Stimulated activated CD4-positive, alpha-beta T cell treated with anti-CD3 and anti-CD28 coated beads, Interleukin-4, amount 100 ng/mL, for 48 hours (primary cell): ENCODE measurements around the gene ITPR1.
A peak's percentile ranks its signal among the peaks of the same experiment; 100 is the strongest.

Experiments
- DNase-seq, 2 donors: peaks; one replicate each; pipeline ENCODE4 v3.0.0-alpha.2; 2020; ENCODE audit warnings: low read depth in 2 of 2

The ITPR1 gene

DNA sequence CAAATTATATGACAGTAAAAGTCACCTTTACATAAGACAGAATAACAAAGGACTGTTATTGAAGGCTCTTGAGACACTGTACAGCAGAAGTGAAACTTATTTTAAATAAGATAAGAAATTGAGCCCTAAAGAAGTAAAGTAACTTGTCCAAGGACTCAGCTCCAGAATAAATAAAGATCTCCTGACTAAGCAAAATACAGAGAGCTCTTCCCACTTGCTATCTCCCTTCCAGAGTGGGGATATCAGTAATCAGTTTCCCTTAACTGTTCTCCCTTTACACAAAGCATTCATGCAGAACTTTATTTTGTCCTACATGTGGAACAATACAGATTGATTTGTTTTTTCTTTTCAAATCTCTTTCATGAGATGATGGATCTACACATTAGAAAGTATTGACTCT lies 356.6 kb downstream of the ITPR1 start:
- DNase-seq, result no peak

DNA sequence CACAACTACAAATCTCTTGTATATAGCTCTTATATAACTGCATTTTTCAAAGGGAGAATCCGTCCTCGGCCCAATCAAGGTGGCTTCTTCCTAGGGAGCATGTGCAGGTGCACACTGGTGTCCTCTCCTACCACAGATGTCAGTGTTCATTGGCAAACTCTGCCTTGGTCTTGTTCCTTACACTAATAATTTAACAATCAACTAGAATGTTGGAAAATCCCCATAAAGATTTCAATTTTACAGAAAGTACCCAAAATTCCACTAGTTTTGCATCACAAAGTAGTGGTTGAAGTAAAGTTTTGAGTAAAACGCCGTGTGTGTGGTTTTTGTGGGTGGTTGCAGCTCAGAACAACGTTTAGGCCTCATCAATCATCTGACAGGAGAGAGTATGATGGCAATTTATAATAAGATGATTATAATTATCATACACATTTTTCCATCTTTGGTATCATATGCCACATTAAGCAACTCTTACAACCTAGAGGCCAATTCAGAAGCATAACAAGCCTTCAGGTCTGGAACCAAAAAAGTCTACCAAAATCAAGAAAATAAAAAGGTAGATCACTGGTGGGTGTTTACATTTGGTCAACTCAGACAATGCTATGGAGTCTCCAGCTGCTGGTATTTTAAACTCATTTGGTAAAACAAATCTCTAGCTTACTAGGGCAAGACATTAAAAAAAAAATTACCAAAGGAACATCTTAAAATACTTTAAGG lies 357.2 kb downstream of the ITPR1 start:
- DNase-seq, result peak in 1 of 2 donors; percentile 56

DNA sequence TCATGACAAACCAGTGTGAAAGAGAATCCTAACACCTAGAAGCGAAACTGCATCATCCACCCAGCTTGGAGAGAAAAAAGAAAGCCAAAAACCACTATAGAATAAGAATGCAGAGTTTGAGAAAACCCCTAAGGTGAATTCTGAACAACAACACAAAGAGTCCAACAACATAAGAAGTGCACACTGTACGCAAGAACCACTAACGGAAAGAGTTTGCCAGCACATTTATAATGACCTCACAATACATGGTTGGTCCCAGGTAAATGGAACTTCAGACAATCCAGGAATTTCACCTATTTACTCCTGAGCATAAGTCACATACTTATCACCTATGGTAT lies 357.7 kb downstream of the ITPR1 start:
- DNase-seq, result no peak

DNA sequence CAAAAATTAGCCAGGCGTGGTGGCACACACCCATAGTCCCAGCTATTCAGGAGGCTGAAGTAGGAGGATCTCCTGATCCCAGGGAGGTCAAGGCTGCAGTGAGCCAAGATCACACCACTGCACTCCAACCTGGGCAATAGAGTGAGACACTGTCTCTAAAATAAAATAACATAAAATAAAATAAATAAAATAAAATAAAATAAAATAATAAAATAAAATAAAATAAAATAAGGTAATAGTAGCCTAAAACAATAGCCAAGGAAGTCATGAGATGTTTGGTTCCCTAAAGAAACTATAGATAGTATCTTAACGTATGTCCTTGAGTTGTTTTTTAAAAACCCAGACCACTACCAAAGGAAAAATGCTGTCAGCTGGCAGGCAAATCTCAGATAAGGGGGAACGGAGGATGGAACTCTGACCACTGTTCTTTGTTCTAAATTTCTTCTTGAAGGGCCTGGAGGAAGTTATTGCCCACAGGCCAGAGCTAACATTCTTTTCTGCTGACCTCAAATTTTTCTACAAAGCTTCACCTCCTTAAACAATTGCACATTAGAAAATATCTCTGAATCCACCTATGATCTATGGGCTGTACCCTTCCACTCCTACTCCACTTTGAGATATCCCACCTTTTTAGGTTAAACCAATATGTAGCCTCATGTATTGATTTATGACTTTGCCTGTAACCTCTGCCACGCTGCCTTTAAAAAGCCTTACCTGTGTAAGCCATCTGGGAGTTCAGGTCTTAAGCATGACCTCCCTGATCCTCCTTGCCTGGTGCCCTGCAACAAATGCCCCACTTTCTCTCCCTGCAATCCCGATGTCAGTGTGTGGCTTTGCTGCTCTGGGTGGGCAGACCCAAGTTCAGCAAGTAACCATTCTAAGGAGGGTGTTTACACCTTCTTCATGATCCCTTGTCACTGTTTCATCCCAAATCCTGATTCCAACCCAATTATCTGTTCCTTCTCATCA lies 359.9 kb downstream of the ITPR1 start:
- DNase-seq, result no peak

DNA sequence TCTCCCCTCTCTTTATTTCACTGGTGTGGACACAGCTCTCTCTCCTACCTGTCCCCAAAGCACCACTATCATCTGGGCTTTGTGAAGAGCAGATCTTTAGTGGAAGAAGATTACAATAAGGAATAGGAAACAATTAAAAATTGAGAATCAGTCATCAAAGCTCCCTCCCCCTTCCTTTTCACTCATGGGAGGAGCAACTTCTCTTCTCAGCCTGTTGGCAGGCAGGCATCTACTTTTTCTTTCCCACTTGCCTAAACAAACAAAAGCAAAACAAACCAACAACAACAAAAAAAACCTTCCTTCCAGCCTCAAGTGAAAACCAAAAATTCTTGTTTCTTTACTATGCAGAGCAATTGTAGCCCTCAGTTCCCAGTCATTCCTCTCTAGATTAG lies 360.6 kb downstream of the ITPR1 start:
- DNase-seq, result no peak

DNA sequence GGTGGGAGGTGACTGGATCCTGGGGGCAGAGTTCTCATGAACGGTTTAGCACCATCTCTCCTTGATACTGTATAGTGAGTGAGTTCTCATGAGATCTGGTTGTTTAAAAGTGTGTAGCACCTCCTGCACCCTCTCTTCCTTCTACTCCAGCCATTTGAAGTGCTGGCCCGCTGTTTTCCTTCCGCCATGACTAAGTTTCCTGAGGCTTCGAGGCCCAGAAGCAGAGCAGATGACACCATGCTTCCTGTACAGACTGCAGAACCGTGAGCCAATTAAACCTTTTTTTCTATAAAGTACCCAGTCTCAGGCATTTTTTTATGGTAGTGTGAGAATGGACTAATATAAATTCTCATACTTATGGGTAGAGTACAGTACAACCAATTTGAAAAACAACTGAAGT lies 362.5 kb downstream of the ITPR1 start:
- no peak for DNase-seq

DNA sequence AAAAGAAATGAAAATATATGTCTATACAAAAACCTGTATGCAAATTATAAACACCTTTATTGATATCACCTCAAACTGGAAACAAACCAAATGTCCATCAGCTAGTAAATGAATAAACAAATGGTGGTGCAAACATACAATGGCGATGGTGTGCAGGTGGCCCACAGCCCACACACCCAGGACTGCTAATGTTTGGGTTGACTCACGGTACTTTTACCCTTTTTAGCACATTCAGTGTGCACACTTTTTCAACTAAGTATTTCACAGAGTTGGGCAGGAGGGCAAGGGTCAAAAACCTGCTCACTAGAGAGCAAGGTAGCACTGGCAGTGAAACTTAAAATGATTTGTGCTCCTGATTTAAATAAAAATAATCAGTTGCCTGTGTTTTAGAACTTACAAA lies 363.0 kb downstream of the ITPR1 start:
- no peak for DNase-seq

DNA sequence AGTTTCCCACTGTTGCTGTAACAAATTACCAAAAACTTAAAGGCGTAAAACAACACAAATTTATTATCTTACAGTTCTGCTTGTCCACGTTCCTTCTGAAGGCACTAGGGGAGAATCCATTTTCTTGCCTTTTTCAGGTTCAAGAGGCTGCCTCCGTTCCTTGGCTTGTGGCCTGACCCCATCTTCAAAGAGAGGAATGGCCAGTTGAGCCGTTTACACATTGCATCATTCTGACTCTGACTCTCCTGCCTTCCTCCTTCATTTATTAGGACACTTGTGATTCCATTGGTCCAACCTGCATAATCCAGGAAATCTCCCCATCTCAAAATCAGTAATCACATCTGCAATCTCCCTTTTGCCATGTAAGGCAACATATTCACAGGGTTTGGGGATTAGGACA lies 363.4 kb downstream of the ITPR1 start:
- no peak for DNase-seq

DNA sequence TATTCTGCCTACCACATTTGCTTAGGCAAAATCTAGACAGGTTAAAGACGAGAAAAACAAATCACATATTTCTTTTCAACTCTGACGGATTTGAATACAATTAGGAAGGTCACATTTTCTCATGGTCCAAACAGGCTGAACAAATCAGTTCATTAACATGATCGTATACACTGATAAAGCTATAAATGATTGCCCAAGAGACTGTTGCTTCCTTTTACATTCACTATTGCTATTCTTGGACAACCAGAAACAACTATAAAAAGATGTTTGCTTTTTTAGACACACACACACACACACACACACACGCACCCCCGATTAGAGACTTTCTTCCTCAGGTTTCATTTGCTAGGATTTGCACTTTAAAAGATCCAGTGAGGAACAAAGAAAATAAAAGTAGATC lies 363.8 kb downstream of the ITPR1 start:
- DNase-seq, result no peak

DNA sequence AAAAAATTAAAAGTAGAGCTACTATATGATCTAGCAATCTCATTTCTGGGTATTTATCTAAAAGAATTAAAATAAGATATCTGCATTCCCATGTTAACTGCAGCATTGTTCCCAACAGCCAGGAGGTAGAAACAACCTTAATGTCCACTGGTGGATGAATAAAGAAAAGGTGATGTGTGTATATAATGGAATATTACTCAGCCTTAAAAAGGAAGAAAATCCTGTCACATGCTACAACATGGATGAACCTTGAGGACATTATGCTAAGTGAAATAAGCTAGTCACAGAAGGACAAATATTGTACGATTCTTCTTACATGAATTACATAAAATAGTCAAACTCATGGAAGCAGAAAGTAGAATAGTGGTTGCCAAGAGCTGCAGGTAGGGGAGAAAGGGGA lies 366.6 kb downstream of the ITPR1 start:
- DNase-seq, result no peak

DNA sequence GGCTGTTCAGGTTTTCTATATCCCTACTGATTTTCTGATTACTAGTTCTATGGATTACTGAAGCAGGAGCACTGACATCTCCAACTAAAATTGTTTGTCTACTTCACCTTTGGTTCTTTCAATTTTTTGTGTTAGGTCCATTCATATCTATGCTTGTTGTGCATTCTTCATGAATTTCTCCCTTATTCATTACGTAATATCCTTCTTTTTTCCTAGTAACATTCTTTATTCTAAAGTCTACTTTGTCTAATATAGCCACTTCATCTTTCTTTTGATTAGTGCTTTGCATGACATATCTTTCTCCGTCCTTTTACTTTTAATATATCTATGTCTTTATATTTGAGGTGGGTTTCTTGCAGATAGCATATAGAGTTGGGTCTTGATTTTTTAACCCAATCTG lies 369.8 kb downstream of the ITPR1 start:
- DNase-seq, result no peak

DNA sequence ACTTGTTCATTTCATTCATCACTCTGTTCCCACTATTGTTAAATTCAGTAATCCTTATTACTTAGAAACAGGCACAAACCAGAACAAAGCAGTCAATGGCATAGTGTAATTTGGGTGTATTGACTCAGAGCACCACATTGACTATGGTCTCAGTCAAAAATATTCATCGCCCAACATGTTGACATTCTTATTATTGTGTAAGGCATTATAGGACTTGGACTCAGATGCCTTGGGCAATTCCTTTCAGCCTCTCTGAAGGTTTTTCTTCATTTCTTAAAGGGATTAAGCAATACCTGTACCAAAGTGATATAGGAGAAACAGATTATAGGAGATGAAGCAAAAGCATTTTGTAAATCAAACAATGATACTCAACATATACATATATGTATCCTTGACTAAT lies 371.4 kb downstream of the ITPR1 start:
- DNase-seq, result no peak

DNA sequence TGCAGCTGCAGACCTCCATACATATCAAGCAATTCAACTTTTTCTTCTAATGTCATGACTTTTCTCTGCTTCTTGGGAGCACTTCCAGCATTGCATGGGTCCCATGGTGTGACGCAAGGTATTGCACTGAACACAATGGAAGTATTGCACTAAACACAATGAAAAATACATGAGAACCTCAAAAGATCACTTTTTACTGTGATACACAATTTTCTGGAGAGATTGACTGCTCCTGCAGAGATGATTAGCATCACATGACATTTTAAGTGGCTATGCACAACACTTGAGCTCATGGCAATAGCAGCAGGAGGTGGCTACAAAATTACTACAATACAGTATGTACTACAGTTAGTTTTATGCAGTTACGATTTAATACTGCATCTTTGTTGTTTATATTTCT lies 372.6 kb downstream of the ITPR1 start:
- DNase-seq, result no peak

DNA sequence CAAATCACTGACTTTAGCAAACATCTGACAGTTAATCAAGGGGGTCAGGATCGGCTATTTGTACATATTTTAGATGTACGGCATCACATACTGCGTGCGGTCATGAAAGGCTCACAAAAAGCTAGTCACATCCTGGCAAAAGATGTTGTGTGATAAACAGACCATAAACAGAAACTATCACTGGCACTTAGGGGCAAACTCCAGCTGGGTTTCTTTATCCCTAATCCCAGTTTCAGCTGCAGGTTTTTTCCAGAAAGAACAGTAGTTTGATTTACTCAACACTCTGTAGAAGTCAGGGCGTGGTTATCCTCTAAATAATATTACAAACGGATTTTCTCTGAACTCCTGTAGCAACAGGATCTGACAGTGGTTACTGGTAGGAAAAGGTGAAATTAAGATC lies 373.7 kb downstream of the ITPR1 start:
- no peak for DNase-seq

DNA sequence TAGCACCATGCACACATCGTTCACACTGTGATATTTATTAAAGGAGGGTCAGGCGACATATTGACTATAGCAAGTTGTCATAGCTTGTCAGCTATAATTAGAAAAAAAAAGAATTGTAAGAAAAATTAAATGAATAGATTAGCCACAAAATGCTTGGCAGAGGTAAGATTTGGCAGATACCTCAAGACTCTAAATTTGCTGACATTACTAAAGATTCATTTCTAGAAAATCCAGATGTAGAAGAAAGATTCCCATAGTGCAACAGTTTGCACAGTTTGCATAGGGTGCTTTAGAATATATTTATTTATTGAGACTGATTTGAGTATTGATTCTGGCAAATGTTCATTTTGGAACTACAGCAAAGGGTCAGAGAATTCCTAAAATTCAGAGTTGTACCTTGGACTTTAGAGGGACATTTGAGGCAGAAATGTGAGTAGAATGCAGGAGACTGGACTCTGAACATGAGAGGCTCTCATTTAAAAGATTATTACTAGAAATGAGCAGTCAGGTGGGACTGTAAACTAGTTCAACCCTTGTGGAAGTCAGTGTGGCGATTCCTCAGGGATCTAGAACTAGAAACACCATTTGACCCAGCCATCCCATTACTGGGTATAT lies 384.1 kb downstream of the ITPR1 start:
- no peak for DNase-seq

DNA sequence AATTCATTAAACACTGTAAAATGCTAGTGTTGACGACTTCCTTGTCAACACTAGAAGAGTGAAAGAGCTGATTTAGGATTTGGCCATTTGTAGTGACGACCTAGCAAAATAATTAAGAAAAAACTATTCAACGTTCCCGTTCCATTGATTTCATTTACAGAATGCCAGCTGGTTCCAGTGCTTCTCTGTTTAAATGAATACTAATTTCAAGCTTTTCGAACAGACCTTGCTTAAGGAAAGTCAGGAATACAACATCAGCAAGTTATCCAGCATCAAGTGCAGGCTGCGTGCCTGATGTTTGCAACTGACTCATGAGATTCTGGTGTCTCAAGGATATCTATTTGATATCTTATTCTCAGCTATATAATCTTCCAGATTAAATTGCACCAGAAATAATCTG lies 387.7 kb downstream of the ITPR1 start:
- DNase-seq, result no peak

DNA sequence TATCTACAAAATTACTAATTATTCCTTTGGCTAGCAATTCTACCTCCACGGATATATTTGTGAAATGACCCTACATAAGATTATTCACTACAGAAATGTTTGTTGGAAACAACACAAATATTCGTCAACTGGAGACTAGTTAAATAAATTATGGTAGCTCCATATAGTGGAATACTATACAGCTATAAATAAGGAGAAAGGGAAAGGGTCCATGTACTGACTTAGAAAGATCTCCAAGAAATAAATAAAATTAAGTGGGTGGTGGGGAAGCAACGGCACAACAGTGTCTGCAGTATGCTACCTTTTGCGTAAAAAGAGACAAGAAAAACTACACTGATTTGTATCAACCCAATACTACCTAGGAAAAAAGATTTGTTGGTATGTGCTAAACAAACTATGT lies 389.4 kb downstream of the ITPR1 start:
- DNase-seq, result no peak

DNA sequence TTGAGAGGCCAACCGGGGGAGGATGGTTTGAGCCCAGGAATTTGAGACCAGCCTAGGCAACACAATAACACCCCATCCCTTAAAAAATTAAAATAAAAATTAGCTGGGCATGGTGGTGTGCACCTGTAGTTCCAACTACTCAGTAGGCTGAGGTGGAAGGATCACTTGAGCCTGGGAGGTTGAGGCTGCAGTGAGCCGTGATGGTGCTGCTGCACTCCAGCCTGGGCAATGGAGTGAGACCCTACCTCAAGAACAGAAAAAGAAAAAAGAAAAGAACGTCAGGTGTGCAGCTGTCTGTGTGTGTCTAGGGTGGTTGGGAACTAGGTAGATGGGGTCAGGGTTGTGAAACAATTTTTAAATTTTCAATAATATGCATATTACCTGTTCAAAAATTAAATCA lies 389.9 kb downstream of the ITPR1 start:
- no peak for DNase-seq

DNA sequence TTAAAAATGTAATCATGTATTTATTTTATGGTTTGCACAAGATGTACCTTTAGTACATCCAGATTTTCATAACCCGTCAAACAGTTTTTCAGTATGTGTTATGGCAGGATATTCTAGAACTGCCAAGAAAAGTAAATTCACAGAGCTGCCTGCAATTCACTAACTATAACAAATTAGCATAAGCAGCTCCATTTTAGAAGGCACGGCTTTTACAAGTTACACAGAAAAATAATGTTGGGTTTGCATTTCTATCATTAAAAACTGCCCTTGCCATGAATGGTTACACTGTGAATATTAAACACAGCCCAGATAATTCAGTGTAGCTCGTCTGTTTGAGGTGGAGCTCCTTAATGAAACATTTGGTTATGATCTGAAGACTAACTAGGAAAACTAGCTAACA lies 391.7 kb downstream of the ITPR1 start:
- no peak for DNase-seq

DNA sequence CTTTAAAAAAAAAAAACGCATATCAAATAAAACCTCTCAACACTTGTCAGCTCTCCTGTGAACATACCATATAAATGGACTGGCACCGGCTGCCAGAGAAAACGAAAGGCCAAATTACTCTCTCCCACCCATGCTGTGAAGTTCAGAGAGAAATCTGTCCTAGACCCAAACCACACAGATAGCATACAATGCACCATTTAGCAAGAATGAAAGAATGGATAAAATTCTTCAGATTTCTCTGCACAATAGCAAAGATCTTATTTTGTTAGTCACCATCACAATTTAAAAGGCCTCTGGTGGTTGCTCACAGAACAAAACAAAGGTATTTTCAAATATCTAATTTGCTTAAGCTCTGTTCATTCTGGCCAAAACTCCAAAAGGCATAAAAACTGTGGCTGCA lies 392.2 kb downstream of the ITPR1 start:
- no peak for DNase-seq

DNA sequence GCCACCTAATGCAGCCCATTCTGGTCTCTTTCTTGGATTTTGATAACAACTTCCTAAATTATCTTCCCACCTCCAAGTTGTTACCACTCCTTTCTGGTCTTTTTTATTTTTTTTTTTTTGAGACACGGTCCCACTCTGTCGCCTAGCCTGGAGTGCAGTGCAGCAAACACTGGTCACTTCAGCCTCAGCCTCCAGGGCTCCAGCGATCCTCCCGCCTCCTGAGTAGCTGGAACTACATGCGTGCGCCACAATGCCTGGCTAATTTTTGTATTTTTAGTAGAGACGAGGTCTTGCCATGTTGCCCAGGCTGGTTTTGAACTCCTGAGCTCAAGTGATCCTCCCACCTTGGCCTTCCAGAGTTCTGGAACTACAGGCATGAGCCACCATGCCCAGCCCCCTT lies 393.3 kb downstream of the ITPR1 start:
- DNase-seq, result no peak

DNA sequence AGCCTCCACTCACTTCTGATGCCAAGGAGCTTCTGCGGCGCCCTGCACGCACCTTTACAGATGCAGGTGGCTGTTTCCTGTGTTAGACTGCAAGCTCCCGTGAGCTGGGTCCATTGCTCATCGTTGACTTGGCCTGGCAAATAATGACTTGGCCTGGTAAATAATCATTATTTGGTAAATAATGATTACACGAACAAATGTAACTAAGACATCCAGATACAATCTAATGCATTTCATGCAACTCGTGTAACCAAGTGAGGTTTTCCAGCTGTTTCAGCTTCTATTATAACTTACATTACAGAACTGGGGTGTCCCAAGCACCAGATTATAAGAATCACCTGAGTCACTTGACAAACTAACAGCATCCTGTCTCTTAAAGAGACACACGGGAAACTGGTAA lies 394.0 kb downstream of the ITPR1 start:
- DNase-seq, result no peak
